ENCODE data around the gene FRMD4B.

Gene FRMD4B

DNA sequence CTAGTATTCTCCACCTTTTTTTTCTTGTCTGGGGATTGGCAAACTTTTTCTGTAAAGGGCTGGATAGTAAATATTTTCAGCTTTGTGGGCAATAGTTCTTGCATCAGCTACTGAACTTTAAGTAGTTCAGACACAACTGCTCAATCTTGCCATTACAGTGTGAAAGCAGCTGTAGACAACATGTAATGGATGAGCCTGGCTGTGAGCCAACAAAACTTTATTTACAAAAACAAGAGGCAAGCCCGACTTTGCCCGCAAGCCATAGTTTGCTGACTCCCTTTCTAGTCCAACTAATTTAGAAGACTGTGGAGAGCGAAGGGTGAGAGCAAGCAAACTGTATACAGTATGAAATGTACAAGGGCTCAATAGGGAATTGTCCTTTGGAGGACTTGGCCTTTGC, 6.2 kb downstream of the FRMD4B start:
- Histone ChIP-seq H3K27me3 (replicated peaks; ENCODE audit: control insufficient read depth, insufficient read depth, low read length) (no peaks in the 10 kb centered on the region), H3K4me3 (replicated peaks; ENCODE audit: low read depth, low read length) (no peak overlapping the region), H3K36me3 (ENCODE audit: control insufficient read depth, insufficient read depth, low read length) (no peaks in the 10 kb centered on the region)
- no peak for TF ChIP-seq CTCF (IDR thresholded peaks at IDR 0.05; ENCODE audit: insufficient read depth, low read length, poor library complexity, severe bottlenecking)
- no peak for DNase-seq (ENCODE audit: extremely low read depth, insufficient read length)

- H3K27me3 ChIP-seq (replicated peaks; ENCODE audit: control insufficient read depth, insufficient read depth, low read length), result no peaks in the 10 kb centered on the region
- DNase-seq (ENCODE audit: extremely low read depth, insufficient read length), result no peak
- H3K36me3 ChIP-seq (ENCODE audit: control insufficient read depth, insufficient read depth, low read length), result no peaks in the 10 kb centered on the region
- TF ChIP-seq CTCF (IDR thresholded peaks at IDR 0.05; ENCODE audit: insufficient read depth, low read length, poor library complexity, severe bottlenecking), result no peak
- H3K4me3 ChIP-seq (replicated peaks; ENCODE audit: low read depth, low read length), result no peak overlapping the region
Measured at GRCh38 chr3:69378112-69378802, 7.6 kb downstream of the FRMD4B start.

GRCh38 chr3:69377262-69377661, 8.6 kb downstream of the FRMD4B start:
- no peak for DNase-seq (ENCODE audit: extremely low read depth, insufficient read length)
- no peak for TF ChIP-seq CTCF (IDR thresholded peaks at IDR 0.05; ENCODE audit: insufficient read depth, low read length, poor library complexity, severe bottlenecking)
- no peaks in the 10 kb centered on the region for H3K27me3 ChIP-seq (replicated peaks; ENCODE audit: control insufficient read depth, insufficient read depth, low read length)
- H3K36me3 ChIP-seq (ENCODE audit: control insufficient read depth, insufficient read depth, low read length), result no peaks in the 10 kb centered on the region
- no peak overlapping the region for H3K4me3 ChIP-seq (replicated peaks; ENCODE audit: low read depth, low read length)

GRCh38 chr3:69376731-69377130, 9.2 kb downstream of the FRMD4B start:
- Histone ChIP-seq H3K36me3 (ENCODE audit: control insufficient read depth, insufficient read depth, low read length) (no peaks in the 10 kb centered on the region), H3K27me3 (replicated peaks; ENCODE audit: control insufficient read depth, insufficient read depth, low read length) (no peaks in the 10 kb centered on the region), H3K4me3 (replicated peaks; ENCODE audit: low read depth, low read length) (no peak overlapping the region)
- no peak for DNase-seq (ENCODE audit: extremely low read depth, insufficient read length)
- TF ChIP-seq CTCF (IDR thresholded peaks at IDR 0.05; ENCODE audit: insufficient read depth, low read length, poor library complexity, severe bottlenecking), result no peak

- no peak for TF ChIP-seq CTCF (IDR thresholded peaks at IDR 0.05; ENCODE audit: insufficient read depth, low read length, poor library complexity, severe bottlenecking)
- Histone ChIP-seq H3K36me3 (ENCODE audit: control insufficient read depth, insufficient read depth, low read length) (no peaks in the 10 kb centered on the region), H3K4me3 (replicated peaks; ENCODE audit: low read depth, low read length) (no peak overlapping the region), H3K27me3 (replicated peaks; ENCODE audit: control insufficient read depth, insufficient read depth, low read length) (no peaks in the 10 kb centered on the region)
- no peak for DNase-seq (ENCODE audit: extremely low read depth, insufficient read length)
Measured at GRCh38 chr3:69371816-69372215, 14.1 kb downstream of the FRMD4B start.

DNA sequence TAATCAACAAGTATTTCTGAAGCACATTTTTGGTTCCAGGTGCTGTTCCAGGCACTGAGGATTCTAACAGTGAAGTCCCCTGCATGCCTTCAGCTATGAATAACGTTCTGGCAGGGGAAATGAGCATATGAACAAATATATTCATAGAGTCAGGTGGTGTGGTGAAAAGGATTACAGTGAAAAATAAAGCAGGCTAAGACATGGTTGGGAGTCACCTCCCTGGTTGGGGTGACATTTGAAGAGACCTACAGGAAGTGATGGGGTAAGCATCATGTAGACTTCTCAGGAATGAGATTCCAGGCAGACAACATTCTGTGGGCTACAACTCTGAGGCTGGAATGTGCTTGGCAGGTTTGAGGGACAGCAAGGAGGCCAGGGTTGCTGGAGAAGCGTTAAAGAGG, 15.0 kb downstream of the FRMD4B start:
- DNase-seq (ENCODE audit: extremely low read depth, insufficient read length), result no peak
- Histone ChIP-seq H3K4me3 (replicated peaks; ENCODE audit: low read depth, low read length) (no peak overlapping the region), H3K27me3 (replicated peaks; ENCODE audit: control insufficient read depth, insufficient read depth, low read length) (no peaks in the 10 kb centered on the region), H3K36me3 (ENCODE audit: control insufficient read depth, insufficient read depth, low read length) (no peaks in the 10 kb centered on the region)
- no peak for TF ChIP-seq CTCF (IDR thresholded peaks at IDR 0.05; ENCODE audit: insufficient read depth, low read length, poor library complexity, severe bottlenecking)

Measured in GM06990 (cell line).